Endothelial cell of umbilical vein (primary cell): Measurements from ENCODE around the gene HPSE2.

ENCODE experiments used
- CTCF ChIP-seq, 2 donors: IDR thresholded peaks; 1 replicate in 1 of 2; 2 replicates in 1 of 2; pipeline ENCODE4 v1.5.1; 2011; ENCODE audit warnings: low read length in 2 of 2, mild to moderate bottlenecking in 2 of 2, moderate library complexity in 2 of 2, control low read depth in 1 of 2, inconsistent platforms in 1 of 2, low read depth in 1 of 2; ENCODE audit not compliant: insufficient read depth in 1 of 2; ENCODE audit errors: extremely low read depth in 1 of 2
- EZH2 ChIP-seq: IDR thresholded peaks from 2 replicates; pipeline ENCODE4 v1.6.1; 2012; ENCODE audit warnings: borderline replicate concordance, low read depth, mild to moderate bottlenecking, moderate library complexity, low read length, inconsistent platforms; ENCODE audit not compliant: severe bottlenecking
- FOS ChIP-seq: IDR thresholded peaks from 2 replicates; pipeline ENCODE4 v1.6.1; 2011; ENCODE audit warnings: mild to moderate bottlenecking, low read length, moderate library complexity, borderline replicate concordance; ENCODE audit not compliant: insufficient read depth
- GATA2 ChIP-seq: IDR thresholded peaks from 2 replicates; pipeline ENCODE4 v1.7.0; 2011; ENCODE audit warnings: low read depth, mild to moderate bottlenecking, moderate library complexity, mixed read lengths, low read length; ENCODE audit not compliant: insufficient read length, insufficient read depth
- JUN ChIP-seq: IDR thresholded peaks from 2 replicates; pipeline ENCODE4 v1.6.1; 2011; ENCODE audit warnings: borderline replicate concordance, low read depth; ENCODE audit not compliant: insufficient read length, insufficient read depth
- MAX ChIP-seq: IDR thresholded peaks from 2 replicates; pipeline ENCODE4 v1.6.1; 2011; ENCODE audit not compliant: insufficient read depth, insufficient read length
- MYC ChIP-seq: IDR thresholded peaks from one replicate; pipeline ENCODE4 v1.6.1; 2011; ENCODE audit warnings: mild to moderate bottlenecking, low read depth, low read length
- POLR2A ChIP-seq: IDR thresholded peaks from 2 replicates; pipeline ENCODE4 v1.6.1; 2012; ENCODE audit warnings: low read depth, mild to moderate bottlenecking, control low read depth, low read length
- POLR2AphosphoS5 ChIP-seq: IDR thresholded peaks from 2 replicates; pipeline ENCODE4 v1.6.1; 2012; ENCODE audit warnings: low read depth, mild to moderate bottlenecking, control low read depth, low read length, moderate library complexity; ENCODE audit not compliant: insufficient read depth

GRCh38 chr10:98418665-98419468 lies 816.8 kb downstream of the HPSE2 start:
- no peak for TF ChIP-seq CTCF (IDR thresholded peaks at IDR 0.05; ENCODE audit: extremely low read depth in 1 of 2, insufficient read depth in 1 of 2, low read depth in 1 of 2, low read length in 2 of 2)
- TF ChIP-seq EZH2, result no peak
- TF ChIP-seq POLR2A, result no peak
- TF ChIP-seq JUN, result no peak
- TF ChIP-seq POLR2AphosphoS5, result no peak
- no peak for TF ChIP-seq MAX
- no peak for TF ChIP-seq MYC
- no peak for TF ChIP-seq GATA2
- no peak for TF ChIP-seq FOS
